Fibroblast of lung (primary cell): ENCODE measurements around the gene XPO6.

Experiments used
- CTCF ChIP-seq, 2 donors: IDR thresholded peaks in 1 of 2; conservative IDR thresholded peaks in 1 of 2; 1 replicate in 1 of 2; 2 replicates in 1 of 2; pipeline ENCODE4 v1.5.1; 2011 to 2012; ENCODE audit warnings: low read length in 2 of 2, control low read depth in 1 of 2, inconsistent platforms in 1 of 2, low read depth in 1 of 2, mild to moderate bottlenecking in 1 of 2
- EZH2 ChIP-seq: IDR thresholded peaks from 2 replicates; pipeline ENCODE4 v1.5.1; 2012; ENCODE audit warnings: low read length, control low read depth, mild to moderate bottlenecking; ENCODE audit errors: missing control alignments

GRCh38 chr16:28084209-28084608, 127.6 kb downstream of the XPO6 start:
- TF ChIP-seq CTCF (conservative IDR thresholded peaks at IDR 0.05 in 1 of 2, IDR thresholded peaks at IDR 0.05 in 1 of 2; ENCODE audit: low read depth in 1 of 2, low read length in 2 of 2) (no peak), EZH2 (no peak)
